GM21723 (cell line): Measurements from ENCODE around the gene KNDC1.

ENCODE experiments used
- ATAC-seq: cut with Tn5 transposase; IDR thresholded peaks from one replicate; pipeline ENCODE4 v1.9.1; 2021; ENCODE audit warnings: mild to moderate bottlenecking, moderate library complexity; ENCODE audit not compliant: unreplicated experiment

The KNDC1 gene

GRCh38 chr10:133177380-133178157 lies 17.6 kb downstream of the KNDC1 start:
- ATAC-seq, result no peak

GRCh38 chr10:133178357-133179127 lies 18.5 kb downstream of the KNDC1 start:
- ATAC-seq, result no peak

GRCh38 chr10:133179128-133179520 lies 19.1 kb downstream of the KNDC1 start:
- ATAC-seq, result no peak

- ATAC-seq, result no peak
Measured at GRCh38 chr10:133179651-133180050, 19.6 kb downstream of the KNDC1 start.

GRCh38 chr10:133180192-133180964 lies 20.4 kb downstream of the KNDC1 start:
- no peak for ATAC-seq

- ATAC-seq, result no peak
Measured at GRCh38 chr10:133180965-133181639, 21.1 kb downstream of the KNDC1 start.

- ATAC-seq, result no peak
Measured at GRCh38 chr10:133182190-133182589, 22.2 kb downstream of the KNDC1 start.

- no peak for ATAC-seq
Measured at GRCh38 chr10:133182791-133183645, 23.0 kb downstream of the KNDC1 start.

GRCh38 chr10:133183646-133184378 lies 23.8 kb downstream of the KNDC1 start:
- no peak for ATAC-seq

GRCh38 chr10:133184591-133185244 lies 24.7 kb downstream of the KNDC1 start:
- ATAC-seq, result no peak

GRCh38 chr10:133185421-133185820 lies 25.4 kb downstream of the KNDC1 start:
- no peak for ATAC-seq

GRCh38 chr10:133185916-133186315 lies 25.9 kb downstream of the KNDC1 start:
- ATAC-seq, result no peak

GRCh38 chr10:133186416-133187090 lies 26.5 kb downstream of the KNDC1 start:
- no peak for ATAC-seq

GRCh38 chr10:133187091-133187905 lies 27.3 kb downstream of the KNDC1 start:
- ATAC-seq, result no peak

- ATAC-seq, result no peak
Measured at GRCh38 chr10:133187906-133188681, 28.1 kb downstream of the KNDC1 start.

- no peak for ATAC-seq
Measured at GRCh38 chr10:133189256-133189655, 29.2 kb downstream of the KNDC1 start.

GRCh38 chr10:133189726-133190125 lies 29.7 kb downstream of the KNDC1 start:
- ATAC-seq, result no peak
